ENCODE measurements around the gene MED27. TPM values are rescaled to one million over a fixed set of nuclear protein-coding genes. Genes with fewer than 3 reads are reported as not detected.

Gene MED27
- total RNA-seq, 2 experiments from 2014 or later = 22.7 to 23.3 TPM

GRCh38 chr9:131817627-131818026 lies 262.0 kb downstream of the MED27 start:
- CTCF ChIA-PET = no interaction called here
- POLR2A ChIA-PET = no interaction called here
- H3K4me3 Mint-ChIP-seq = no peak overlapping the region

GRCh38 chr9:131817073-131817472 lies 262.6 kb downstream of the MED27 start:
- CTCF ChIA-PET = no interaction called here
- POLR2A ChIA-PET = no interaction called here
- peaks cover 23% of the 10 kb centered on the region for H3K27me3 Mint-ChIP-seq
- H3K4me1 Mint-ChIP-seq = no peaks in the 10 kb centered on the region
- no peak overlapping the region for H3K4me3 Mint-ChIP-seq
- H3K27ac Mint-ChIP-seq = no peak overlapping the region
- no peaks in the 10 kb centered on the region for H3K36me3 Mint-ChIP-seq (ENCODE audit: low read depth)
- no peak for DNase-seq
- H3K9me3 Mint-ChIP-seq = no peaks in the 10 kb centered on the region

More at GRCh38 chr9:131817627-131818026, 262.0 kb downstream of the MED27 start:
- H3K27me3 Mint-ChIP-seq = peaks cover 23% of the 10 kb centered on the region
- H3K36me3 Mint-ChIP-seq (ENCODE audit: low read depth) = no peaks in the 10 kb centered on the region
- no peak overlapping the region for H3K27ac Mint-ChIP-seq
- no peaks in the 10 kb centered on the region for H3K9me3 Mint-ChIP-seq
- H3K4me1 Mint-ChIP-seq = no peaks in the 10 kb centered on the region
- DNase-seq = no peak

GRCh38 chr9:131815970-131816873 lies 263.4 kb downstream of the MED27 start:
- peaks cover 20% of the 10 kb centered on the region for H3K27me3 Mint-ChIP-seq
- no peaks in the 10 kb centered on the region for H3K4me1 Mint-ChIP-seq
- ChIA-PET CTCF (interaction anchor here (0.6 to 0.9 kb wide), 2 partner anchors 12 to 1469 kb away, joined by 3 read pairs; no protein-coding TSS in a partner anchor), POLR2A (no interaction called here)
- no peaks in the 10 kb centered on the region for H3K9me3 Mint-ChIP-seq
- H3K27ac Mint-ChIP-seq = no peak overlapping the region
- H3K4me3 Mint-ChIP-seq = no peak overlapping the region
- no peak for DNase-seq
- no peaks in the 10 kb centered on the region for H3K36me3 Mint-ChIP-seq (ENCODE audit: low read depth)

GRCh38 chr9:131814707-131815106 lies 265.0 kb downstream of the MED27 start:
- no peak overlapping the region for H3K27ac Mint-ChIP-seq
- ChIA-PET POLR2A (no interaction called here), CTCF (no interaction called here)
- H3K36me3 Mint-ChIP-seq (ENCODE audit: low read depth) = no peaks in the 10 kb centered on the region
- H3K27me3 Mint-ChIP-seq = peaks cover 7% of the 10 kb centered on the region
- H3K4me1 Mint-ChIP-seq = no peaks in the 10 kb centered on the region
- no peaks in the 10 kb centered on the region for H3K9me3 Mint-ChIP-seq
- DNase-seq = no peak
- H3K4me3 Mint-ChIP-seq = no peak overlapping the region

- H3K27ac Mint-ChIP-seq = no peak overlapping the region
Measured at GRCh38 chr9:131813116-131813515, 266.6 kb downstream of the MED27 start.

GRCh38 chr9:131812116-131812790 lies 267.4 kb downstream of the MED27 start:
- ChIA-PET POLR2A (no interaction called here), CTCF (no interaction called here)
- Mint-ChIP-seq H3K4me3 (no peak overlapping the region), H3K27ac (no peak overlapping the region), H3K4me1 (no peaks in the 10 kb centered on the region), H3K9me3 (no peaks in the 10 kb centered on the region), H3K27me3 (peaks cover 5% of the 10 kb centered on the region), H3K36me3 (ENCODE audit: low read depth) (no peaks in the 10 kb centered on the region)
- no peak for DNase-seq

More at GRCh38 chr9:131813116-131813515, 266.6 kb downstream of the MED27 start:
- DNase-seq = no peak
- Mint-ChIP-seq H3K36me3 (ENCODE audit: low read depth) (no peaks in the 10 kb centered on the region), H3K4me3 (no peak overlapping the region), H3K4me1 (no peaks in the 10 kb centered on the region), H3K27me3 (peaks cover 3% of the 10 kb centered on the region), H3K9me3 (no peaks in the 10 kb centered on the region)
- ChIA-PET POLR2A (no interaction called here), CTCF (interaction anchor here (0.6 to 0.9 kb wide), 3 partner anchors 40 to 803 kb away, joined by 3 read pairs; no protein-coding TSS in a partner anchor)

GRCh38 chr9:131811405-131811804 lies 268.3 kb downstream of the MED27 start:
- Mint-ChIP-seq H3K4me3 (no peak overlapping the region), H3K36me3 (ENCODE audit: low read depth) (no peaks in the 10 kb centered on the region), H3K9me3 (no peaks in the 10 kb centered on the region), H3K27me3 (peaks cover 7% of the 10 kb centered on the region), H3K27ac (no peak overlapping the region), H3K4me1 (no peaks in the 10 kb centered on the region)
- POLR2A ChIA-PET = no interaction called here
- no peak for DNase-seq
- CTCF ChIA-PET = no interaction called here

- H3K4me3 Mint-ChIP-seq = no peak overlapping the region
- no peaks in the 10 kb centered on the region for H3K36me3 Mint-ChIP-seq (ENCODE audit: low read depth)
- no peaks in the 10 kb centered on the region for H3K9me3 Mint-ChIP-seq
- H3K4me1 Mint-ChIP-seq = no peaks in the 10 kb centered on the region
- ChIA-PET POLR2A (no interaction called here), CTCF (interaction anchor here (1.6 kb wide), 1 partner anchor 19 kb away, joined by 3 read pairs; no protein-coding TSS in a partner anchor)
- peaks cover 3% of the 10 kb centered on the region for H3K27me3 Mint-ChIP-seq
- no peak overlapping the region for H3K27ac Mint-ChIP-seq
- DNase-seq = no peak
Measured at GRCh38 chr9:131810351-131811170, 269.1 kb downstream of the MED27 start.

Other genes starting within 250 kb of the MED27 start
- gene NTNG2, start 82.2 kb upstream of the MED27 start, total RNA-seq = 1 to 10 TPM; 5.4 to 6.6 TPM

Data from activated CD4-positive, alpha-beta T cell treated with anti-CD3 and anti-CD28 coated beads, Interleukin-2, amount 10 ng/mL, durations not matched to agents 7 days and 5 days (primary cell).